DLD1 (cell line): Measurements from ENCODE around the gene MORN1.

Source experiments
- in situ Hi-C: cut with HindIII; loops from 2 replicates; pipeline ENCODE4 v1.10.0; 2017; ENCODE audit warnings: low sequenced_read_pairs

MORN1 gene

DNA sequence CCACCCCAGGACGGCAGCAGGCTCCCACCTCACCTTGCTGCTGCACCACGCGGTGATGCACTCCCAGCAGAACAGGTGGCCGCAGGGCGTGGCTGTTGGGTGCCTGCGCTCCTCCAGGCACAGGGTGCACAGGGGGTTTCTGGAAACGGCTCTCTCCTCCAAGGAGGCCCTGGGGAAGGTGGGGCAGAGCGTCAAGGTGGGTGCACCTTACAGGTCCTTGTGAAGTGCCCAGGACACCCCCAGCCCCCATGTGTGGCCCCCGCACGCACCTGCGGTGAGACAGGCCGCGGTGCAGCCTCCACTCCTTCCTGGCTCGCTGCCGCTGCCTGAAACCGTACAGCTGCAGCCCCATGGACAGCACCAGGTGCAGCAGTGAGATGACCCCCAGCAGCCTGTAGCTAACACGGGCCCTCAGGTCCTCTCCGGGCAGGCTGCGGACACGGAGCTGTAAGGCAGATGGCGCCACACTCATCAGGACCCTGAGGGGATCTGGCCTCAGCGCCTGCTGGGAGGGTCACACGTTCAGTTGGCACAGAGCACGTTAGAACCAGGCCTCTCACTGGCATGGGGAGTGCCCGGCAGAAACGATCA, 15.2 kb upstream of the MORN1 start:
- in situ Hi-C loops: loop anchor here (10.0 kb wide), 1 partner anchor 192 kb away; no protein-coding TSS in a partner anchor

DNA sequence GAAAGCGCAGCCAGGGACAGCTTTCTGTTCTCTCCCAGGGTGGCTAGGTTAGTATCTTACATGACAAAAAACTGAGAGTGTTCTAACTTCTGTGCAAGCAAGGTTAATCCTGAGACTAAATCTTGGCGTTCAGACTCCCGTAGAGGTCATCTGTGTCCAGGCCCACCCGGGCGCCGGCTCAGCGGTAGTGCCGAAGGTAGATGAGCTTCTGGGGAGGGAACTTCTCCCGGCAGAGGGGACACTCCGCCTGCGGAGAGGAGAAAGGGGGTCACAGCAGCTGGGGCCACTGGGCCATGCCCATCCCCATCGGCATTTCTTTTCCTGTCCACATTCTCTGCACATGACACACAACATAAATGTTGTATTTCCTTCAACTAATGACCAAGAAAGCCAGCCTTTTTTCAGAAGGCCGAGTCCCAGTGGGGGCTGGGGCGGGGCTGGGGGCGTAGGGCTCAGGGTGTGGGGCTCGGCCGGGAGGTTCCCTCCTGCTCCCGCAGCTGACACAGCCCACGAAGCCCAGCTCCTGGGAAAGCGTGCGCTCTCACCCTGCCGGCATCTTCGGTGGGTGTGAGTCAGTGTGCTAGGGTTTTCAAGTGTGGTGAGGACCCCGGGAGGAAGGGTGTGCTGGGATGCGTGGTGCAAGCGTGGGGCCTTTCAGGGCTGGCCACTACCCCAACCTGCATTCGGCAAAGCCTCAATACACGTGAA, 14.4 kb upstream of the MORN1 start:
- in situ Hi-C loops: loop anchor here (10.0 kb wide), 1 partner anchor 191 kb away; no protein-coding TSS in a partner anchor

DNA sequence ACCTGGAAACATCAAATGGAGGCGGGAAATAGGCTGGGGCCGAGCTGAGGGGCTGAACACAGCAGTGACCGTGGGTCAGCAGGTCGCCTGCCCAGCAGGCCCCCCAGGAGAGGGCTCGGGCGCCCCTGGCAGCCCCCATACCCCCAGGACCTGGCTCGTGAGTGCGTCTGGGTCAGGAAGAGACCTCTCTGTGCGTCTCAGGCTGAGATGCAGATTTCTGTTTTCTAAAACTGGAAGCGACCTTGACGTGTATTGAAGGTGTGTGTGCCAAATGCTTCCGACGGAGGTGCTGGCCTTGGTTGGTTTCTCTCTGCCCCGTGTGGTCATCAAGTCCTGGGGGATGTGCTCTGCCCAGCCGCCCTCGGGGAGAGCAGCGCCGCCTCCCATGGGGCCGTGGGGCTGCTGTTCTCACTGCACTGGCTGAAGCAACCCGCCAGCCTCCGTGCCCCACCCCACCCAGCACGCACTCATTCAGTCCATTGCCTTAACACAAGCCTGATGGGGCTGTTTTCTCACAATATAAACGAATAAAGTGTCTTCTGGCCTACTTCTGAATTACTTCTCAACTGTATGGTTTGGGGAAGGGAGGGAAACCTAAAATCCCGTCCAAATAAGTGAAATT, 13.6 kb upstream of the MORN1 start:
- in situ Hi-C loops: loop anchor here (10.0 kb wide), 1 partner anchor 190 kb away; no protein-coding TSS in a partner anchor

DNA sequence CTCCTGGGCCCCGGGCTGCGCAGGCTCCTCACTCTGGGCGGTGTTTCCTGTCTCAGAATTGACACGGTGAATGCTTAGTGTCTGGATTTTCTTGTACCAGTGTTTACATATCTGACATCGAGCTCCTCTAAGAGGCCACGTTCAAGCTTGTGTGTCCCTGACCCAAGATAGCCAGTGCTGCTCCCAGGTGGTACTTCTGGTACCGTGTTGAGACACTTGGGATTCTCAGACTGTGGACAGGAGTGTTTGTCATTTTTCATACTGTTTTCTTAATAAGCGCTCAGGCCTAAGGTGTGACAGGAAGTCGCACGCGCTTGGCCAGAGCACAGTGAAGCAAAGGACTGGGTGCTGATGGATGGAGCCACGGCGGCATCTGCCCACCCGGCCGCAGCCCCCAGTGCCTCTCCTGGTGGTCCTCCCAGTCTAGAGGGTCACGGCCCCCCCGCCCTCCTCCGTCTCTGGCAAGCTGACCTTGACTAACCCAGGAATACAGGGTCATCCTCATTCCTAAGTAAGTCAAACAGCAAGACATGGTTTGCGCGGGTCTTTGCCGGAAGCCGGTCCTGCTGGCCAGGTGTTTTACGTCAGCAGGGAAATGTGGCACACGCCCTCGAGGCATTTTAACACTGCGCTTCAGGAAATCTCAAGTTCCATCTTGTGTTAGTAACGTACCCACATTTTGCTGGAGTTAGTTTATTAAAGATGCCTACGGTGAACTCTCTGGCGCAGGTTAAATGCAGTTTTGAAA, 13.0 kb upstream of the MORN1 start:
- in situ Hi-C loops: loop anchor here (10.0 kb wide), 1 partner anchor 190 kb away; no protein-coding TSS in a partner anchor

DNA sequence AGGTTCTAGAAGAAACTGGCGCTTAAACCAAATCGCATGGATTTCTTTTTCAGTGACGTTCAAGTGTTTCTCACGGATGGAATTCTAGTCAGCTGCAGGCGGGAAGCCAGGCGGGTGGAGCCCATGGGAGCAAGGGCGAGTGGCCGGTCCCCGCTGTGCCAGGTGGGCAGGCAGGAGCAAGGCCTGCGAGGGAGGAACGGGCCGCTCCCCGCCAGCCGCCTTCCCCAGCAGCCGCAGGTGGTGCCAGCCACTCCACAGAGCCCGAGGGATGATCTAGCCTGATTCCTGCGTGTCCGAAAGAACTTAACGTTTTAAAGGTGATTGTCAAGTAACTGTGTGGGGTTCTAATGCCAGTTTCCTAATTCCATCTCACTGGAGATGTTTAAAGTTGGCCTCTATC, 11.9 kb upstream of the MORN1 start:
- in situ Hi-C loops: loop anchor here (10.0 kb wide), 1 partner anchor 188 kb away; no protein-coding TSS in a partner anchor

DNA sequence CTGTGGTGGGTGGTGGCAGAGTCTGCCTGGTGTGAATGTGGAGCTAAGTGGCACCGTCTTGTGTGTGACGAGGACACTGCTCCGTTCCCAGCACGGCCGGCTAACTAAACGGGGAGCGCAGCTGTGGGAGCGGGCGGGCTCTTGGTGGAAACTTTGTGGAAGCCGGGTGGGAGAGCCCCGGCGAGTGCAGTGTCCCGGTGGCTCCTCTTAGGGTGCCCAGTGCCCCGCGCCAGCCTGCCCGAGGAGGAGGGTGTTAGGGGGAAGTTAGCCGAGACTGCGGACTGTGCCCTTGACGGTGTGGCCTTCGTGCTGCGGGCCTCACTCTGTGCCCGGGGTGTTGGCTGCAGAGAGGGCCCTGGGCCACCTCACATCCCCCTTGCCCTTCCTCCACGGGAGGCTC, 11.1 kb upstream of the MORN1 start:
- in situ Hi-C loops: loop anchor here (10.0 kb wide), 1 partner anchor 188 kb away; no protein-coding TSS in a partner anchor

DNA sequence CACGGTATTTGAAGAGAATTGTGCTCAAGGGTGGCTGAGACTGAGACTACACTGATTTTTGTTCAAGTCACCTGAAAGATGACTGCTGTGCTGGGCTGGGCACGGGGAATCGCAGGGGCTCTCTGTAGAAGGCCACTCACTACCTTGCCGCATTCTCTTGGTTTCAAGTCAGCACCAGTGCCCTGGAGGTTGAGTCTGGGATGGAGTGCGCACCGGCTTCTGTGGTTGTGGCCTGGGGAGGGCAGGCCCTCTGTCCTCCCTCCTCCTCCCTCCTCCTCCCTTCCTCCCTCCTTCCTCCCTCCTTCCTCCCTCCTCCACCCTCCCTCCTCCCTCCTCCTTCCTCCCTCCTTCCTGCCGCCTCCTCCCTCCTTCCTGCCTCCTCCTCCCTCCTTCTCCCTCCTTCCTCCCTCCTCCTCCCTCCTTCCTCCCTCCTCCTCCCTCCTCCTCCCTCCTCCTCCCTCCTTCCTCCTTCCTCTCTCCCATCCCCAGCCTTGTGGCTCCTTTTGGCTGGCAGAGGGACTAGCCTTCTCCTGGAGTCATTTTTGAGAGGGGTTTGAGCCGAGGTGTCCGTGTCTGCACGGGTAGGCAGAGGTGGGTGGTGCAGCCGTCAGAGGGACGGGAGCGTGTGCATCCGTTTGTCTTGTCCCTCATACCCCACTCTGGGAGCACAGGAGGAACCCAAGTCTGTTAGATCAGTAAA, 9.7 kb upstream of the MORN1 start:
- in situ Hi-C loops: loop anchor here (10.0 kb wide), 1 partner anchor 186 kb away; no protein-coding TSS in a partner anchor

DNA sequence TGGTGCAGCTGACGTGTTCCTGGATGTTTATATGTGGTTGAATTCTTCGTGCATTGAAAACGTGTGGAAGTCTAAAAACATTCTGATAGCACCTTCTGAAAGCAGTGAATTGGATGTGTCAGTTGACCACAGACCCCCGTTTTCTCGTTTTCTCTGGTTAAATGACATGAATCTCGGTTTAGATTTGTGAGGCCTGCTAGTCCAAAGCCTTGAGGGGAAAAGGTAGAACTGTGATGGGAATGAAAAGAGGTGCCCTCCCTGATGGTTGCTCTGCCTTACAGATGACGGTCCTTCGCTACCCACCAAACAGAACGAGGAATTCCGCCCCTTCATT, 9.2 kb upstream of the MORN1 start:
- in situ Hi-C loops: loop anchor here (10.0 kb wide), 1 partner anchor 186 kb away; no protein-coding TSS in a partner anchor

DNA sequence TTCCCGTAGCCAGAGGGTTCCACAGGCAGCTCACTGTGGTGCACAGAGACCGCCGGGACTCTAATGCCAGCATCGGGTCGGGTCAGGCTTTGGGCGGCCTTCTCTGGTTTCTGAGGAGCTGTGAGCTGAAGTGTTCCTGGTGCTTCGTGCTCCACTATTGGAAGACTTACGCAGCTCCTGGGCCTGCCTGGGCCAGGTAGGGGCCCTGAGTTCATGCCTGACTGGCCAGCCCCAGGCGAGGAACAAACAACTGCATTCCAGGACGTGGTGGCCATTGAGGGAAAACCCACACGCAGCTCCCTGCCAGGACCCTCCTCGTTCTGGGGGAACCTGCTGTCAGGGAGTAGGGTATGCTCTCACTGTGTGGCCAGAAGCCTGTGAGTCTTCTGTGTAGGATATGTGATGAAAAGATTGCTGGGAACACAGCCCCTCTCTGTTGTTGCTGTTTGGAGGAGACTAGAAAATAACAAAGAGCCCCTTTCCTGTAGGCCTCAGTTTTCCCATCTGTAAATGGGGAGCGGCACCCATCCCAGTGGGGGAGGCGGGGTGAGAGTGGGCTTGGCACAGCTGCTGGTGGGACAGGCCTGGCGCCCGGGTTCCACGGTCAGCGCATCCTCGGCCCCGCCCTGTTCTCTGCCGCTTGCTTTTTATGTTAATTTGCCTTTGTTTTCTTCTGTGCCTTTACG, 8.7 kb upstream of the MORN1 start:
- in situ Hi-C loops: loop anchor here (10.0 kb wide), 2 partner anchors 185 to 205 kb away; partner anchors contain the start of gene FAAP20

DNA sequence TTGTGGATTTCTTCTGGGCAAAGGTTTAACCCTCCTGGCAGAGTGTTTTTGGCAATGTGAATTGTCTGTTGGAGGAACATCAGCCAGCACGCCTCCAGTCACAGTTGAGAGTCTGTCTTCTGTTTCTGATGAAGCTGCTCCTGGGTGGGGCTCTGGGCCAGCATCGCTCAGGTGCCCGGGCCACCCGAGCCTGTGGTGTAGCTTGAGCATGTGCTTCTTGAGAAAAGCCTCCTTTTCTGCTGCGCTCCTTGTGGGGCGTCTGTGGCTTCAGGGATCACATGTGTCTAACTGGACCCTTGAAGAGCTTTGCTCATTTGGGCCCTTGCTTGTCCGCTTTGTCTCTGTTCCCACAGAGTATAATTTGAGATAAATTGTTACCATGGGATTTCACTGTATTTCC, 7.5 kb upstream of the MORN1 start:
- in situ Hi-C loops: loop anchor here (10.0 kb wide), 1 partner anchor 204 kb away; the partner anchor contains the start of gene FAAP20

DNA sequence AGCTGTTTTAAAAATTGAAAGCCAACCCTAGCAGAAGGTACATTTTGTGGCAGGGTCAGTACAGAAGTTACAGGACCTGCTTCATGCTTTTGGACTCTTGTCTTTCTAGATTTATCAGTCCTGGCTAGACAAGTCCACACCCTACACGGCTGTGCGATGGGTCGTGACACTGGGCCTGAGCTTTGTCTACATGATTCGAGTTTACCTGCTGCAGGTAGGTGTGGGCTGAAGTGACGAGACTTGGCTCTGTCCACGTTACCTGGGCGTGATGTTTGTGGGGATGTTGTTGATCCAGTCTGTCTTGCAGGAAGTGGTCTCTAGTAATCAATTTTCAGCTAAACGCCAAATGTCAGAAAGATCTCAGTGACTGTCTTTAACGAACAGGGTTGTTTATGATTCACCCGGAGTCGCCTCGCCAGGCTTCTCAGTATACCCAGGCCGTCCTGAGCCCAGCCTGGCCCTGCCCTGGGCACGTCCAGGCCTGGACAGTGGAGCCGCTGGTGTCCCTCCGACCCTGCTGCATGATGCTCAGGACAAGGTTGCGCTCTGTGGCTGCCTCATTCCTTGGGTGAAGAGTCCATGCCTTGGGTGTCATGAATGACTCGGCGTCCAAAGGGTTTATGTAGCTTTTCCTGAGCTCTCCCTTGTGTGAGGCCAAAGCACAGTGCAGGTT, 5.8 kb upstream of the MORN1 start:
- in situ Hi-C loops: loop anchor here (10.0 kb wide), 1 partner anchor 202 kb away; the partner anchor contains the start of gene FAAP20

DNA sequence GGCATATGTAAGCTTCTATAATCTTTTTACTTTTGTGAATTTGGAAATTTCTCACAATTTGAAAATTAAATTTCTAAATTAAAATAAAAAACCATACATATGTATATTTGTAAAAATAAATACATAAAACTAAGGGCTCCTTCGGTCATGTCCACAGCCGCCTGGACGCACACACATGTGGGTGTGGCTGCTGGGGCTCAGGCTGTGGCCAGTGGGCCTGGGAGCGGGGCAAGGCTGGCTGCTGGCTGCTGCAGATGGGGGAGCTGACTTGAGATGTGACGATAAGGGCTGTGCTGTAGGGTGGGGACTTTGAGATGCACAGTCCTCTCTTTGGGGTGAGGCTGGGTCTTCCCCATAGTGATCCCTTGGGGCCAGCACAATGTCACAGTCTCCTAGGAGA, 5.1 kb upstream of the MORN1 start:
- in situ Hi-C loops: loop anchor here (10.0 kb wide), 1 partner anchor 202 kb away; the partner anchor contains the start of gene FAAP20

DNA sequence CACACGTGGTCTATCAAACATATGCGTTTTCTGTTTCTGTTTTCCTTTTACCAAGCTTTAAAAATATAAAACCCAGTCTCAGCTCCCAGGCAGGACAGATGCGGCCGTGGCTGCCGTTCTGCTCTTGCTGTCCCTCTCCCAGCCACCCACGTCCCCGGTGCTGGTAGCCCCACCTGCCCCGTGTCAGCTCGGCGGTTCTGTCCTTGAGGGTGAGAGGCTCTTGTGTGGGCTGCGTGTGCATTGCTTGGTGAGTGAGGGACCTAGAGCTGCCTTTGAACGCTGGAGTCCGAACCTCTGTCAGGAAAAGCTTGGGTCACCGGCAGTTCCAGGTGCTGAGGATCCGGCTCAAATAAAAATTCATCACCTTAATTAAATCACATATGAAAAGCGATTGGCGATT, 4.7 kb upstream of the MORN1 start:
- in situ Hi-C loops: loop anchor here (10.0 kb wide), 1 partner anchor 201 kb away; the partner anchor contains the start of gene FAAP20

DNA sequence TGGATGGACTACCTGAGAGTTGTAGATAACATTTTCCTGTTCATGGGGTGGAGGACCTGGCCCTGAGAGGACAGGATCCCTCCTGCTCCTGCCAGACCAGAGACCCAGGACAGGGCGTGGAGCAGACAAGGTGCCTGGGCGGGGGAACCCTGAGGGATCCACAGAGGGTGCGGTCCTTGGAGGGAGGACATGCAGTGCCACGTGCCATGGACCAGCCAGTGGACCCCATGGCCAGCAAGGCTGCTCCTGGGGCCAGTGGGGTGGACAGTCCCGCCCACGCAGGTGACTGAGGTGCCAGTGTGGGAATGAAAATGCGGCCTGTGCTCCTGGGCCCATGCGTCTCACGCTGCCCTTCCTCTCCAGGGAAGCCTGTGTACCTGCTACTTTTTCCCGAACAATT, 3.9 kb upstream of the MORN1 start:
- in situ Hi-C loops: loop anchor here (10.0 kb wide), 1 partner anchor 200 kb away; the partner anchor contains the start of gene FAAP20

DNA sequence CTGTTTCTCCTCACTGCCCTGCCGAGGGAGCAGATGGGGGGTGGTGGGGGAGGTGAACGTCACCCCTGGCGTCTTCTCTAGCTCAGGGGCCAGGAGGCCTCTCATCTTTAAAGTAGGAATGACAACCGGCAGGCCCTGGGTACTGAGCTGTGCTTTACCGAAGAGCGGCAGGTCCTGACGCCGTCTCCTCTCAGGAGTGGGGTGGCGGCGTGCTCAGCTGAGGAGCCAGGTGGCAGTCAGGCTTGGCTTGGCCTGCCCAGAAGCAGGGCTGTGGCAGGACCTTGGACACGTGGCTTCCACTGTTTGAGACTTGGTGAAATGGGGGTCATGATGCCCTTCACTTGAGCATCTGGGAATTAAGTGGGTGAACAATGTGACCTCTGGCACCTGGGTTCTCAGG, 3.4 kb upstream of the MORN1 start:
- in situ Hi-C loops: loop anchor here (10.0 kb wide), 1 partner anchor 200 kb away; the partner anchor contains the start of gene FAAP20

DNA sequence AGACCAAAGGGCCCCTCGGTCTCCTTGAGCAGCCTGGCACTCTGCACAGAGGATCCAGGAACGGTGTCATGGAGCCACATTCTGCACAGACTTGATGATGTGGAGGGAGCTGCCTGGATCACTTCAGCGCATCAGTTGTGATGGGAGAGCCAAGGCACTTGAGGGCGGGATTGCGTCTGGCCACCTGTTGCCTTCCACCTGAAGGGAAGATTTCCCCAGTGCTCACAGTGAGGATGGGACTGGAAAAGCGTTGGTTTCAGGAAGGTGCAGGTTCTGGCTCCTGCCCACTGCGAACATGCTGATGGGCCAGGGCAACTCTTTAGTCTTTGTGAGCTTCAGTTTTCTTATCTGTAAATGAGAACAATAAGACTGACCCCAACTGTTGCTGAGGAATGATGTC, 2.9 kb upstream of the MORN1 start:
- in situ Hi-C loops: loop anchor here (10.0 kb wide), 1 partner anchor 199 kb away; the partner anchor contains the start of gene FAAP20

DNA sequence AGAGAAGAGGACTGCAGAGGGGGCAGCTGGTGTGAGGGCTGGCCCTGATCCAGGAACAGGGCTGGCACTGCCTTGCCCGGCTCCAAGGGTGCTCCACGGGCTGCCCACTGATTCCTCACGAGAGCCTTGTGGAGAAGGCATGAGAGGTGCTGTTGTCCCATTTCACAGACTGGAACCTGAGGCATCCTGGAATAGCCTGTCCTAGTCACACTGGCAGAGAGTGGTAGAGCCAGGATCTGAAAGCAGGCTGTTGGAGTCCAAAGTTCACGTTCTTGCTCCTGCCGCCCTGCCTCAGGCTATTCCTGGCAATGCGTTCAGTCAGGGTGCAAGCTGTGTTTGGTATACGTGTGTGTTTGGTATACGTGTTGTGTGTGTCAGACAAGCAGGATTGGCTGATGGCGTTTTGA, 2.1 kb upstream of the MORN1 start:
- in situ Hi-C loops: loop anchor here (10.0 kb wide), 1 partner anchor 199 kb away; the partner anchor contains the start of gene FAAP20

DNA sequence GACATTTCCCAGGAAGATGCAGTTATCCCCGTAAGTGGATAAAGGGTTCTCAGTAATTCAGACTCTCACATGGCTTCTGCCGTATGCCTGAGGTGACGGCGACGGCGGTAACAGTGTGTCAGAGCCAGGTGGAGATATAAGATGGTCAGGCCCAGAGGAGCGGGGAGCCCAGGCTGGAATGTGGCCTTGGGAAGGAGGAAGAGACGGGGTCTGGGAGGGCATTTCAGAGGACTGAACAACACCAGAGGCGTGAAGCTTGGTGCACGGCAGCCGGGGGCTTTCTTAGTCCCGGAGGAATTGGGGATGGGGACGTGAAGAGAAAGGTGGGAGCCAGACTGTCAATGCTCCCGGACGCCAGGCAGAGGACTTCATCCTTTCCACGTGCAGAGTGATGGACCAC, 1.3 kb upstream of the MORN1 start:
- in situ Hi-C loops: loop anchor here (10.0 kb wide), 1 partner anchor 198 kb away; the partner anchor contains the start of gene FAAP20
